ENCODE results near the gene STOM.

Gene STOM

GRCh38 chr9:121350036-121350435 lies 20.0 kb downstream of the STOM start:
- H3K27ac ChIP-seq (ENCODE audit: low read depth, low read length, poor library complexity, severe bottlenecking): peak overlapping the region; percentile 59
- TF ChIP-seq CTCF (IDR thresholded peaks at IDR 0.05; ENCODE audit: low read length) (no peak), EZH2 (IDR thresholded peaks at IDR 0.05; ENCODE audit: borderline replicate concordance, low read length) (no peak)

GRCh38 chr9:121349009-121349408 lies 21.0 kb downstream of the STOM start:
- Histone ChIP-seq H2AFZ (ENCODE audit: low read length) (no peak overlapping the region), H3K9me3 (ENCODE audit: low read length) (no peaks in the 10 kb centered on the region), H3K4me2 (ENCODE audit: low read length) (no peak overlapping the region), H3K36me3 (ENCODE audit: insufficient read depth, low read length) (peaks cover 44% of the 10 kb centered on the region), H3K9ac (ENCODE audit: low read length) (no peak overlapping the region), H3K4me3 (ENCODE audit: low read depth, low read length, poor library complexity, severe bottlenecking) (no peak overlapping the region), H3K4me1 (ENCODE audit: insufficient read depth, low read length, severe bottlenecking) (peaks cover 41% of the 10 kb centered on the region), H4K20me1 (ENCODE audit: insufficient read depth, low read length) (no peaks in the 10 kb centered on the region), H3K79me2 (ENCODE audit: insufficient read depth, low read length) (no peaks in the 10 kb centered on the region), H3K27me3 (ENCODE audit: insufficient read depth, low read length) (no peaks in the 10 kb centered on the region), H3K27ac (ENCODE audit: low read depth, low read length, poor library complexity, severe bottlenecking) (no peak overlapping the region), H3K9me2 (ENCODE audit: low read depth, low read length) (no peaks in the 10 kb centered on the region), H3F3A (ENCODE audit: insufficient read depth, low read length) (no peaks in the 10 kb centered on the region)
- no peak for TF ChIP-seq EZH2 (IDR thresholded peaks at IDR 0.05; ENCODE audit: borderline replicate concordance, low read length)

More at GRCh38 chr9:121350036-121350435, 20.0 kb downstream of the STOM start:
- Histone ChIP-seq H3K9ac (ENCODE audit: low read length) (no peak overlapping the region), H3K36me3 (ENCODE audit: insufficient read depth, low read length) (peaks cover 36% of the 10 kb centered on the region), H3F3A (ENCODE audit: insufficient read depth, low read length) (no peaks in the 10 kb centered on the region), H3K27me3 (ENCODE audit: insufficient read depth, low read length) (no peaks in the 10 kb centered on the region), H3K4me2 (ENCODE audit: low read length) (no peak overlapping the region), H2AFZ (ENCODE audit: low read length) (no peak overlapping the region), H3K79me2 (ENCODE audit: insufficient read depth, low read length) (no peaks in the 10 kb centered on the region), H3K9me3 (ENCODE audit: low read length) (no peaks in the 10 kb centered on the region), H3K9me2 (ENCODE audit: low read depth, low read length) (no peaks in the 10 kb centered on the region), H4K20me1 (ENCODE audit: insufficient read depth, low read length) (no peaks in the 10 kb centered on the region), H3K4me1 (ENCODE audit: insufficient read depth, low read length, severe bottlenecking) (peaks cover 40% of the 10 kb centered on the region), H3K4me3 (ENCODE audit: low read depth, low read length, poor library complexity, severe bottlenecking) (no peak overlapping the region)

- H4K20me1 ChIP-seq (ENCODE audit: insufficient read depth, low read length): no peaks in the 10 kb centered on the region
- no peaks in the 10 kb centered on the region for H3K9me2 ChIP-seq (ENCODE audit: low read depth, low read length)
- H3K4me3 ChIP-seq (ENCODE audit: low read depth, low read length, poor library complexity, severe bottlenecking): no peak overlapping the region
- peaks cover 44% of the 10 kb centered on the region for H3K36me3 ChIP-seq (ENCODE audit: insufficient read depth, low read length)
- TF ChIP-seq EZH2 (IDR thresholded peaks at IDR 0.05; ENCODE audit: borderline replicate concordance, low read length) (no peak), CTCF (IDR thresholded peaks at IDR 0.05; ENCODE audit: low read length) (no peak)
- H3K4me1 ChIP-seq (ENCODE audit: insufficient read depth, low read length, severe bottlenecking): peaks cover 33% of the 10 kb centered on the region
- no peaks in the 10 kb centered on the region for H3K79me2 ChIP-seq (ENCODE audit: insufficient read depth, low read length)
- no peaks in the 10 kb centered on the region for H3F3A ChIP-seq (ENCODE audit: insufficient read depth, low read length)
- no peaks in the 10 kb centered on the region for H3K9me3 ChIP-seq (ENCODE audit: low read length)
- H3K9ac ChIP-seq (ENCODE audit: low read length): no peak overlapping the region
- no peaks in the 10 kb centered on the region for H3K27me3 ChIP-seq (ENCODE audit: insufficient read depth, low read length)
- H3K27ac ChIP-seq (ENCODE audit: low read depth, low read length, poor library complexity, severe bottlenecking): no peak overlapping the region
- H2AFZ ChIP-seq (ENCODE audit: low read length): no peak overlapping the region
- no peak overlapping the region for H3K4me2 ChIP-seq (ENCODE audit: low read length)
These were observed 21.8 kb downstream of the STOM start for GRCh38 chr9:121348221-121348620.

- H3K4me2 ChIP-seq (ENCODE audit: low read length): no peak overlapping the region
- H3K4me3 ChIP-seq (ENCODE audit: low read depth, low read length, poor library complexity, severe bottlenecking): no peak overlapping the region
- H2AFZ ChIP-seq (ENCODE audit: low read length): no peak overlapping the region
- no peaks in the 10 kb centered on the region for H3F3A ChIP-seq (ENCODE audit: insufficient read depth, low read length)
- H3K4me1 ChIP-seq (ENCODE audit: insufficient read depth, low read length, severe bottlenecking): peaks cover 6% of the 10 kb centered on the region
- no peaks in the 10 kb centered on the region for H3K79me2 ChIP-seq (ENCODE audit: insufficient read depth, low read length)
- no peak overlapping the region for H3K27ac ChIP-seq (ENCODE audit: low read depth, low read length, poor library complexity, severe bottlenecking)
- no peaks in the 10 kb centered on the region for H3K27me3 ChIP-seq (ENCODE audit: insufficient read depth, low read length)
- H3K9me2 ChIP-seq (ENCODE audit: low read depth, low read length): no peaks in the 10 kb centered on the region
- H3K9ac ChIP-seq (ENCODE audit: low read length): no peak overlapping the region
- TF ChIP-seq CTCF (IDR thresholded peaks at IDR 0.05; ENCODE audit: low read length) (no peak), EZH2 (IDR thresholded peaks at IDR 0.05; ENCODE audit: borderline replicate concordance, low read length) (no peak)
- H3K36me3 ChIP-seq (ENCODE audit: insufficient read depth, low read length): peaks cover 49% of the 10 kb centered on the region; the same call in 1 of the 2 replicates
- no peaks in the 10 kb centered on the region for H4K20me1 ChIP-seq (ENCODE audit: insufficient read depth, low read length)
- H3K9me3 ChIP-seq (ENCODE audit: low read length): no peaks in the 10 kb centered on the region
These were observed 25.0 kb downstream of the STOM start for GRCh38 chr9:121345070-121345469.
